ENCODE data around the gene MGAT3. TPM values are rescaled to one million over a fixed set of nuclear protein-coding genes. Genes with fewer than 3 reads are reported as not detected.

Gene MGAT3
- total and polyA plus RNA-seq, 9 of the 15 experiments (the other 6 are each of a cell fraction or from before 2014, with no cell fraction given): 0.10 to 11.5 (median 4.6) TPM

GRCh38 chr22:39472570-39473556 is 16.1 kb downstream of the MGAT3 start (continued):
- TF ChIP-seq ZNF518B (CRISPR knock-in tag; IDR thresholded peaks at IDR 0.05): no peak
- no peak for TF ChIP-seq RAD51 (IDR thresholded peaks at IDR 0.05; ENCODE audit: borderline replicate concordance, low read depth)
- no peak for TF ChIP-seq BRD4 (IDR thresholded peaks at IDR 0.05)
- peak; percentile 39; the same call in 1 of the 2 replicates for TF ChIP-seq GATAD2B (IDR thresholded peaks at IDR 0.05; ENCODE audit: borderline replicate concordance)
- no peak for TF ChIP-seq ZNF444 (CRISPR knock-in tag; IDR thresholded peaks at IDR 0.05)
- TF ChIP-seq POLR2H (tag; IDR thresholded peaks at IDR 0.05; ENCODE audit: low read depth): no peak
- TF ChIP-seq KAT8 (IDR thresholded peaks at IDR 0.05; ENCODE audit: low read depth): no peak
- TF ChIP-seq U2AF1 (optimal IDR thresholded peaks at IDR 0.05; ENCODE audit: low read depth, low read length): no peak
- TF ChIP-seq EP300 (IDR thresholded peaks at IDR 0.05; ENCODE audit: low read length): peak; percentile 56; the same call in 1 of the 2 replicates
- no peak for TF ChIP-seq SMAD3 (CRISPR knock-in tag; conservative IDR thresholded peaks at IDR 0.05)
- TF ChIP-seq TRIM25 (IDR thresholded peaks at IDR 0.05; ENCODE audit: borderline replicate concordance): no peak
- TF ChIP-seq IRF1 (CRISPR knock-in tag; IDR thresholded peaks at IDR 0.05; ENCODE audit: borderline replicate concordance): no peak
- TF ChIP-seq SMARCA4 (IDR thresholded peaks at IDR 0.05): peak; percentile 78
- no peak for TF ChIP-seq NEUROD1 (IDR thresholded peaks at IDR 0.05; ENCODE audit: borderline replicate concordance, low read depth, low read length, partially characterized antibody)
- peak; percentile 64 for TF ChIP-seq KLF1 (tag; IDR thresholded peaks at IDR 0.05)
- TF ChIP-seq FOXJ2 (tag; IDR thresholded peaks at IDR 0.05): no peak
- TF ChIP-seq NCOA1 (IDR thresholded peaks at IDR 0.05; ENCODE audit: low read depth): no peak
- no peak for TF ChIP-seq ZNF217 (CRISPR knock-in tag; IDR thresholded peaks at IDR 0.05)
- peak; percentile 30; the same call in 1 of the 2 replicates for TF ChIP-seq CREB1 (IDR thresholded peaks at IDR 0.05)
- no peak for TF ChIP-seq CREB1 (CRISPR knock-in tag; IDR thresholded peaks at IDR 0.05)
- no peak for TF ChIP-seq SRSF3 (IDR thresholded peaks at IDR 0.05; ENCODE audit: insufficient read depth, low read length)
